HTR-8/SVneo (cell line): ENCODE measurements around the gene DAB1.
"Not testable (repeated sequence)": the region's sequence is repeated elsewhere in the genome, so short reads cannot be mapped to it uniquely, and the experiment has no call there.

Experiments
- DNase-seq: peaks from one replicate; pipeline ENCODE4 v3.0.0; 2011; ENCODE audit warnings: low spot score, mixed read lengths; ENCODE audit not compliant: insufficient read length
- FAIRE-seq: peaks from 2 replicates; lab custom pipeline; 2011; peaks lifted over from hg19 to GRCh38; lab: Jason Lieb, UNC

The DAB1 gene

GRCh38 chr1:57367945-57368344 lies 55.9 kb downstream of the DAB1 start:
- FAIRE-seq (no peak), DNase-seq (no peak)

- DNase-seq (no peak), FAIRE-seq (no peak)
These were observed 60.2 kb downstream of the DAB1 start for GRCh38 chr1:57363643-57364042.

GRCh38 chr1:57363165-57363564 lies 60.7 kb downstream of the DAB1 start:
- FAIRE-seq: no peak
- no peak for DNase-seq

DNA sequence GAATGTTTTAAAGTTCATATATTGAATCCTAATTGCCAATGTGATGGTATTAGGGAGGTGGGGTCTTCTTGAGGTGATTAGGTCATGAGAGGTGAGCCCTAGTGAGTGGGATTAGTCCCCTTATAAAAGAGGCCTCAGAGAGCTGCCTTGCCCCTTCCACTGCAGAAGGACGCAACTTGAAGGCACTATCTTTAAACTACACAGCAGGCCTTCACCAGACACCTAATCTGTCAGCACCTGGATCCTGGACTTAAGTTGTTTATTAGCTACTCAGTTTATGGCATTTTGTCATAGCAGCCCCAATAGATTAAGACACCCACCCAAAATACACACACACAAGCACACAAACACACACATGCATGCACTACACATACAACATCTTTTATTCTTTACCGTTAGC lies 61.4 kb downstream of the DAB1 start:
- DNase-seq (no peak), FAIRE-seq (no peak)

DNA sequence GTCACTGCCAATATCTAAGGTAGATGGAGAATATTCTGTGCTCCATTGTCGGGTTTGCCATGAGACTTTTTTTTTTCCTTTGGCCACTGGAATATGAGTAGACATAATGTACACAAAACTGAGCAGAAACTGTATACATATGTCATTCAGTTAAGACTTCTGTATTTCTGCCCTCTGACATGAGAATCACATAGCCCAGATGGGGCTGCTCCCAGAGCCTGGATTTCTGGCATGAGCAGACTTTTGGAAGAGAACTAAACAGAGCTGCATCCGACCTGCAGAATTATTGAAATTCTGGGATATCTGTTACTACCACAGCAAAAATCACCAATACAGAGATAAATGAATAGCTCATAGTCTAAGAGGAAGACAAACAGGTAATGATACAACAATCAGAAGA lies 62.3 kb downstream of the DAB1 start:
- FAIRE-seq: no peak
- no peak for DNase-seq

GRCh38 chr1:57360846-57361407 lies 62.9 kb downstream of the DAB1 start:
- FAIRE-seq: no peak
- no peak for DNase-seq

DNA sequence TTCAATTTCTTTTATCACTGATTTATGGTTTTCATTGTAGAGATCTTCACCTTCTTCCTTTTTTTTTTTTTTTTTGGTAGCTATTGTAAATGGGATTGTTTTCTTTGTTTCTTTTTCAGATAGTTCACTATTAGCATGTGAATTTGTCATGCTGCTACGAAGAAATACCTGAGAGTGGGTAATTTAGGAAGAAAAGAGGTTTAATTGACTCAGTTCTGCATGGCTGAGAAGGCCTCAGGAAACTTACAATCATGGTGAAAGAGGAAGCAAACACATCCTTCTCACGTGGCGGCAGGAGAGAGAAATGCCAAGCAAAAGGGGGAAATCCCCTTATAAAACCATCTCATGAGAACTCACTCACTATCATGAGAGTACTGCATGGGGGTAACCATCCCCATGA lies 66.4 kb downstream of the DAB1 start:
- no peak for DNase-seq
- FAIRE-seq: no peak

DNA sequence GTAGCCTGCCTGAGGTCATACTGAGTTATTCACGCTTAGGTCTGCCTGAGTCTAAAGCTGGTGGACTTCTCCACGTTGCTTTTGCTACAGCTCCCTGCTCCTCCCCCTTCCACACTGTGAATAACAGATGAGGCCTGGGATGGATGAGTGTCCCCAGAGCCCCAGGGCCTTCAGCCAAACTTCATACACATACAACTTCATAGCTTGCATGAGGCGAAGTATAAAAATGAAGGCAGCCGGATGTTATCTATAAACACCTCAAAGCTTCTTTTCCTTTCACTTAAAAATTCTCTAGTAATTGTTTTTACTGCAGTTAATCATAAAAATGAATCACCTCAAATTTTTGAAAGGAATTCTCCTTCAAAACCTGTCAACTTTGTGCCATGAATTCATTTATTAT lies 70.2 kb downstream of the DAB1 start:
- DNase-seq: no peak
- no peak for FAIRE-seq

GRCh38 chr1:57350610-57351009 lies 73.2 kb downstream of the DAB1 start:
- FAIRE-seq: no peak
- no peak for DNase-seq

GRCh38 chr1:57348921-57349320 lies 74.9 kb downstream of the DAB1 start:
- FAIRE-seq (no peak), DNase-seq (no peak)

GRCh38 chr1:57345916-57346315 lies 77.9 kb downstream of the DAB1 start:
- no peak for FAIRE-seq
- DNase-seq: no peak

DNA sequence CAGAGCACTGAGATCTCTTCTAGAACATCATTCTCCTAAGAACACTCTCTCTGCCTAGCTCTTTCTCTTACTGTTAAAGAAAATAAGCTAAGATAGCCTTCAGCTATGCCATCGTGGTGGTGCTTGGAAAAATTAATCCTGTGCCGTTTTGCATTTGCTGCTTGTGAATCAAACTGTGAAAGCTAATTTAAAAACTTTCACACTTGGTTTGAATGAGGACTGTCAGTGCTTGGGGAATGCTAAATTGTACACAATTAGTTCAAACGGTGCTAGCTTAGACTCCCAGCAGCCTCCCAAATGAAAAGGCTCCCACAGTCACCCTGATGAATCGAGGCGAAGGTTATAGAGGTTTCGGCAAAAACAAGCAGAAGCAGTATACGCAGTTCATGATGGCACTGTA lies 79.6 kb downstream of the DAB1 start:
- DNase-seq: no peak
- no peak for FAIRE-seq

DNA sequence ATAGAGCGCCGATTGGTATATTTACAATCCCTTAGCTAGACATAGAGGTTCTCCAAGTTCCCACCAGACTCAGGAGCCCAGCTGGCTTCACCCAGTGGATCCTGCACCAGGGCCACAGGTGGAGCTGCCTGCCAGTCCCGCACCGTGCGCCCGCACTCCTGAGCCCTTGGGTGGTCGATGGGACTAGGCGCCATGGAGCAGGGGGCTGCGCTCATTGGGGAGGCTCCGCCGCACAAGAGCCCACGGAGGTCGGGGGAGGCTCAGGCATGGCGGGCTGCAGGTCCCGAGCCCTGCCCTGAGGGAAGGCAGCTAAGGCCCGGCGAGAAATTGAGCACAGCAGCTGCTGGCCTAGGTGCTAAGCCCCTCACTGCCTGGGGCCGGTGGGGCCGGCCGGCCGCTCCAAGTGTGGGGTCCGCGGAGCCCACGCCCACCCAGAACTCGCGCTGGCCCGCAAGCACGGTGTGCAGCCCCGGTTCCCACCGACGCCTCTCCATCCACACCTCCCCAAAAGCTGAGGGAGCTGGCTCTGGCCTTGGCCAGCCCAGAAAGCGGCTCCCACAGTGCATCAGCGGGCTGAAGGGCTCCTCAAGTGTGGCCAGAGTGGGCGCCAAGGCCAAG lies 80.5 kb downstream of the DAB1 start:
- FAIRE-seq: not testable (repeated sequence)

GRCh38 chr1:57341721-57342120 lies 82.1 kb downstream of the DAB1 start:
- DNase-seq (no peak), FAIRE-seq (no peak)

More for the DNA sequence above, 80.5 kb downstream of the DAB1 start:
- not testable (repeated sequence) for DNase-seq

GRCh38 chr1:57340334-57341070 lies 83.4 kb downstream of the DAB1 start:
- DNase-seq (no peak), FAIRE-seq (no peak)

- DNase-seq (no peak), FAIRE-seq (no peak)
These were observed 86.2 kb downstream of the DAB1 start for GRCh38 chr1:57337623-57338022.

GRCh38 chr1:57336793-57337192 lies 87.1 kb downstream of the DAB1 start:
- DNase-seq: no peak
- no peak for FAIRE-seq

- DNase-seq: no peak
- no peak for FAIRE-seq
These were observed 92.2 kb downstream of the DAB1 start for GRCh38 chr1:57331620-57332019.

GRCh38 chr1:57329937-57330336 lies 93.9 kb downstream of the DAB1 start:
- no peak for FAIRE-seq
- no peak for DNase-seq

- no peak for FAIRE-seq
- no peak for DNase-seq
These were observed 94.8 kb downstream of the DAB1 start for GRCh38 chr1:57329001-57329527.

DNA sequence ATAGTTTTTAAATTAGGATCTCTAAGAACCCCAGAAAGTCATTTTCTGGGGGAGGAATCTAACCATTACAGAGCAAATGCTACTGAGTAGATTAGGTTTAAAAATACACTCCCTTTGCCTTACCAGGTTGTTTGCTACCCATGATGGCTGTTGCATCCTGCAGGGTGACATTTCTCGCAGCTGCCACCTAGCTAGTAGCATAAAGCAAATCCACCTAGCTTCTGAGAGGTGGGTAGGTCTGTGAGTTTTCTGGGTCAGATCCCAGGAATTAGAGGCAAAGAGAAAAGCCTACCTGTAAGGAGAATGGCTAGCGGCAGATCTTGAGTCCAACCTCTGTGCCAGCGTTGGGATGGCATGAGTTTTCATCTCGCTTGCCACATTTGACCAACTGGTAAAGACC lies 95.9 kb downstream of the DAB1 start:
- FAIRE-seq (no peak), DNase-seq (no peak)
